HepG2 (cell line): ENCODE measurements around the gene FANCL. TPM values are rescaled to one million over a fixed set of nuclear protein-coding genes. Genes with fewer than 3 reads are reported as not detected.

ENCODE experiments used
- ATAC-seq: fragments of 200-7000 bp; cut with Tn5 transposase; 3 replicates; pipeline ENCODE4 v1.9.1; 2020; ENCODE audit warnings: mild to moderate bottlenecking, moderate library complexity
- BruUV-seq: library from RNA; stranded (reverse); fragments of 400-500 nt; replicated peaks from 2 replicates; lab custom pipeline; 2021; lab: Mats Ljungman, UMichigan
- CTCF ChIA-PET: fragments of 300-600 bp; formaldehyde crosslinking; extraction: SDS; loops from one replicate; lab custom pipeline; 2021; ENCODE audit warnings: low total read pairs, inconsistent platforms, low intra/inter-chr PET ratio; lab: Yijun Ruan, JAX
- POLR2A ChIA-PET: fragments of 350-600 bp; sonication (Branson Sonifier 250); formaldehyde crosslinking; loops from one replicate; lab custom pipeline; 2020; ENCODE audit warnings: antibody characterized with exemption, inconsistent platforms; lab: Yijun Ruan, JAX
- DNase-seq: peaks from one replicate; pipeline ENCODE4 v3.0.0-alpha.2; 2015; ENCODE audit warnings: low spot score
- FAIRE-seq: peaks from 3 replicates; lab custom pipeline; 2011; peaks lifted over from hg19 to GRCh38; lab: Jason Lieb, UNC
- H2AFZ ChIP-seq: one replicate; pipeline ENCODE4 v1.6.1; 2011; ENCODE audit warnings: low read length, inconsistent platforms
- H3K27ac ChIP-seq: fragments of 300-600 bp; 3 replicates; pipeline ENCODE4 v1.8.0; 2011; ENCODE audit warnings: mixed run types, mild to moderate bottlenecking, mixed read lengths, low read length, inconsistent platforms; ENCODE audit not compliant: insufficient read depth; ENCODE audit errors: extremely low read length
- H3K27me3 ChIP-seq, 2 experiments: fragments of 200-600 bp in 1 of 2; 2 replicates in 1 of 2; 3 replicates in 1 of 2; pipeline versions ENCODE4 v1.6.0 to v1.8.0; 2011; ENCODE audit warnings: low read length in 2 of 2, mild to moderate bottlenecking in 2 of 2, moderate library complexity in 2 of 2, inconsistent platforms in 1 of 2; ENCODE audit not compliant: insufficient read depth in 2 of 2, control insufficient read depth in 1 of 2
- H3K36me3 ChIP-seq, 2 experiments: fragments of 200-600 bp in 1 of 2; replicated peaks in 1 of 2; 2 replicates in 1 of 2; 3 replicates in 1 of 2; pipeline versions ENCODE4 v1.5.1 to v1.8.0; 2011; ENCODE audit warnings: low read length in 2 of 2, inconsistent platforms in 1 of 2; ENCODE audit not compliant: insufficient read depth in 2 of 2, control insufficient read depth in 1 of 2
- H3K4me1 ChIP-seq: 2 replicates; pipeline ENCODE4 v1.5.1; 2012; ENCODE audit warnings: low read length, inconsistent platforms; ENCODE audit not compliant: insufficient read depth
- H3K4me2 ChIP-seq: 2 replicates; pipeline ENCODE4 v1.6.0; 2011; ENCODE audit warnings: low read depth, low read length, inconsistent platforms
- H3K4me3 ChIP-seq, 3 experiments: fragments of 200-600 bp in 1 of 3; sonication (generic), shearing (Covaris generic) in 1 of 3; replicated peaks in 1 of 3; 2 replicates each; pipeline ENCODE4 v1.5.1; 2011 to 2016; ENCODE audit warnings: low read length in 3 of 3, inconsistent platforms in 2 of 3, low read depth in 2 of 3, mild to moderate bottlenecking in 2 of 3, control low read depth in 1 of 3, mixed read lengths in 1 of 3; ENCODE audit not compliant: insufficient read depth in 1 of 3
- H3K79me2 ChIP-seq: one replicate; pipeline ENCODE4 v1.6.1; 2011; ENCODE audit warnings: low read length, inconsistent platforms; ENCODE audit not compliant: insufficient read depth
- H3K9ac ChIP-seq: 2 replicates; pipeline ENCODE4 v1.6.0; 2011; ENCODE audit warnings: mild to moderate bottlenecking, low read depth, low read length, inconsistent platforms; ENCODE audit not compliant: insufficient read depth
- H3K9me3 ChIP-seq: 2 replicates; pipeline ENCODE4 v1.5.1; 2012; ENCODE audit warnings: mild to moderate bottlenecking, low read length
- H4K20me1 ChIP-seq: 2 replicates; pipeline ENCODE4 v1.6.0; 2011; ENCODE audit warnings: inconsistent platforms, mild to moderate bottlenecking, low read length, moderate library complexity; ENCODE audit not compliant: insufficient read depth
- ARID2 ChIP-seq: sonication (generic); formaldehyde crosslinking; IDR thresholded peaks from 2 replicates; pipeline ENCODE4 v1.8.1; 2022; ENCODE audit warnings: mild to moderate bottlenecking, missing genetic modification reagents, borderline replicate concordance
- BRCA1 ChIP-seq: sonication (generic); formaldehyde crosslinking; IDR thresholded peaks from 2 replicates; pipeline ENCODE4 v1.4.0; 2020; ENCODE audit warnings: missing genetic modification reagents
- CBX1 ChIP-seq: IDR thresholded peaks from one replicate; pipeline ENCODE4 v1.6.1; 2016; ENCODE audit warnings: antibody characterized with exemption, low read depth
- HOXA9 ChIP-seq: sonication (generic); formaldehyde crosslinking; IDR thresholded peaks from 2 replicates; pipeline ENCODE4 v1.8.1; 2022; ENCODE audit warnings: missing genetic modification reagents, mild to moderate bottlenecking, moderate library complexity, borderline replicate concordance
- JDP2 ChIP-seq: sonication (generic); formaldehyde crosslinking; IDR thresholded peaks from 2 replicates; pipeline ENCODE4 v1.8.1; 2022; ENCODE audit warnings: missing genetic modification reagents, borderline replicate concordance
- KDM3A ChIP-seq: IDR thresholded peaks from 2 replicates; pipeline ENCODE4 v1.6.1; 2018; ENCODE audit warnings: low read depth, missing compliant biosample characterization
- MTA1 ChIP-seq: sonication (generic); formaldehyde crosslinking; IDR thresholded peaks from 2 replicates; pipeline ENCODE4 v1.4.0; 2020; ENCODE audit warnings: missing genetic modification reagents, mild to moderate bottlenecking, borderline replicate concordance
- NFAT5 ChIP-seq: sonication (generic); formaldehyde crosslinking; IDR thresholded peaks from 2 replicates; pipeline ENCODE4 v1.4.0; 2020; ENCODE audit warnings: missing genetic modification reagents
- ZBTB25 ChIP-seq: IDR thresholded peaks from 2 replicates; pipeline ENCODE4 v1.6.1; 2018; ENCODE audit warnings: missing genetic modification reagents
- ZNF232 ChIP-seq: sonication (generic); formaldehyde crosslinking; IDR thresholded peaks from 2 replicates; pipeline ENCODE4 v1.4.0; 2020; ENCODE audit warnings: missing genetic modification reagents, borderline replicate concordance
- ZNF724P ChIP-seq: sonication (generic); formaldehyde crosslinking; IDR thresholded peaks from 2 replicates; pipeline ENCODE4 v1.8.0; 2022; ENCODE audit warnings: missing genetic modification reagents, borderline replicate concordance
- ZNF841 ChIP-seq: sonication (generic); formaldehyde crosslinking; IDR thresholded peaks from 2 replicates; pipeline ENCODE4 v1.8.1; 2023; ENCODE audit warnings: missing genetic modification reagents, borderline replicate concordance
- ZSCAN25 ChIP-seq: sonication (generic); formaldehyde crosslinking; IDR thresholded peaks from 2 replicates; pipeline ENCODE4 v1.8.0; 2022; ENCODE audit warnings: mild to moderate bottlenecking, missing genetic modification reagents
- WGBS: methylation state at CpG from one replicate; pipeline ENCODE4 v1.1.6; 2017; ENCODE audit warnings: low lambda C conversion rate; 5-methylcytosine and 5-hydroxymethylcytosine counted together
- in situ Hi-C: cut with HindIII; loops from 2 replicates; pipeline ENCODE4 v1.10.0; 2017; ENCODE audit warnings: low pct_unique_long_range_greater_than_20kb; ENCODE audit not compliant: extremely low pct_ligation_motif_present
- intact Hi-C: fragments of 100-400 bp; cut with micrococcal nuclease; formaldehyde crosslinking; loops from one replicate; pipeline ENCODE4 v1.10.0; 2022; ENCODE audit not compliant: unreplicated experiment
- polyA plus RNA-seq, 8 experiments: library from polyadenylated mRNA; depleted of rRNA in 3 of 8; stranded (reverse) in 7 of 8; unstranded in 1 of 8; fragments of >200 nt; fragmentation: Illumina TruSeq in 4 of 8; extraction: Trizol in 4 of 8; gene quantifications; 2 replicates each; pipeline versions ENCODE4 v1.2.1 to v1.2.3, GENCODE V29; 2011 to 2016; ENCODE audit warnings: low read depth in 4 of 8, missing spikeins in 1 of 8, mixed read lengths in 1 of 8; ENCODE audit not compliant: insufficient read depth in 1 of 8
- total RNA-seq, 5 experiments: library from RNA; depleted of rRNA; stranded (reverse); fragments of >200 nt; fragmentation: Illumina TruSeq; extraction: Trizol; gene quantifications; 2 replicates each; pipeline ENCODE4 v1.2.3, GENCODE V29; 2016; ENCODE audit warnings: low read depth in 1 of 5

FANCL gene
- total and polyA plus RNA-seq, 2 of the 13 experiments (the other 11 are each of a cell fraction or from before 2014, with no cell fraction given) = 40.7 to 66.8 TPM

GRCh38 chr2:58130238-58130637 lies 110.9 kb downstream of the FANCL start:
- in situ Hi-C loops = loop anchor here (5.0 kb wide), 1 partner anchor 317 kb away; no protein-coding TSS in a partner anchor
- FAIRE-seq (no peak), DNase-seq (no peak), ATAC-seq (no peak)
- CTCF ChIA-PET = interaction anchor here (1.8 kb wide), 1 partner anchor 318 kb away, joined by 12 read pairs; no protein-coding TSS in a partner anchor
- H3K4me3 ChIP-seq = no peak overlapping the region
- intact Hi-C loops = loop anchor here (5.0 to 10.0 kb wide), 2 partner anchors 223 to 235 kb away; no protein-coding TSS in a partner anchor
- no peaks in the 10 kb centered on the region for H3K27me3 ChIP-seq
- peaks cover 1 to 10% of the 10 kb centered on the region in 2 experiments; a peak in 2 of 5 replicates for H3K36me3 ChIP-seq
- POLR2A ChIA-PET = no interaction called here
- no peak for TF ChIP-seq ZNF841 (CRISPR knock-in tag)
- TF ChIP-seq ZSCAN25 (CRISPR knock-in tag) = no peak
- TF ChIP-seq NFAT5 (CRISPR knock-in tag) = no peak
- no peak for TF ChIP-seq ZNF724P (CRISPR knock-in tag)
- no peak for TF ChIP-seq CBX1
- no peak for TF ChIP-seq KDM3A (CRISPR knock-in tag)
- no peak for TF ChIP-seq ZNF232 (CRISPR knock-in tag)
- TF ChIP-seq JDP2 (CRISPR knock-in tag) = no peak
- no peak for TF ChIP-seq ARID2
- TF ChIP-seq HOXA9 = no peak
- TF ChIP-seq ZBTB25 (CRISPR knock-in tag) = no peak
- TF ChIP-seq BRCA1 (CRISPR knock-in tag) = no peak
- no peak for TF ChIP-seq MTA1 (CRISPR knock-in tag)
- no peak overlapping the region for H2AFZ ChIP-seq
- WGBS = 99% methylated on average over 2 of the region's 2 CpGs
- no peak overlapping the region for H3K27ac ChIP-seq
- no peaks in the 10 kb centered on the region for H3K79me2 ChIP-seq
- H3K9ac ChIP-seq = no peak overlapping the region
- H3K4me2 ChIP-seq = no peak overlapping the region
- BruUV-seq = no TSS peak
- no peaks in the 10 kb centered on the region for H3K4me1 ChIP-seq
- H4K20me1 ChIP-seq = no peaks in the 10 kb centered on the region
- no peaks in the 10 kb centered on the region for H3K9me3 ChIP-seq
